Measurements from ENCODE around the gene PROM2.
"Not testable (repeated sequence)": the region's sequence is repeated elsewhere in the genome, so short reads cannot be mapped to it uniquely, and the experiment has no call there.

PROM2 gene

GRCh38 chr2:95242084-95242483, 32.2 kb upstream of the PROM2 start:
- H3K9me3 ChIP-seq (ENCODE audit: control insufficient read depth in 1 of 2, low read length in 2 of 2) = peaks cover 12 to 19% of the 10 kb centered on the region in 2 donors

GRCh38 chr2:95258271-95258670, 16.0 kb upstream of the PROM2 start:
- H3K4me1 ChIP-seq (ENCODE audit: control insufficient read depth in 1 of 2, insufficient read depth in 2 of 2, low read length in 2 of 2) = no peaks in the 10 kb centered on the region
- no peaks in the 10 kb centered on the region for H3K36me3 ChIP-seq (ENCODE audit: control insufficient read depth in 1 of 2, insufficient read depth in 2 of 2, low read length in 2 of 2)
- peaks cover 0 to 2% of the 10 kb centered on the region in 2 donors for H3K9me3 ChIP-seq (ENCODE audit: control insufficient read depth in 1 of 2, low read length in 2 of 2)
- no peak overlapping the region for H3K4me3 ChIP-seq (ENCODE audit: low read depth in 1 of 2, low read length in 2 of 2)
- no peak overlapping the region for H3K27ac ChIP-seq (ENCODE audit: low read depth, low read length)
- no peak overlapping the region for H3K9ac ChIP-seq (ENCODE audit: low read depth in 1 of 2, low read length in 2 of 2)
- H3K27me3 ChIP-seq (ENCODE audit: control insufficient read depth in 1 of 2, insufficient read depth in 2 of 2, low read length in 2 of 2) = no peaks in the 10 kb centered on the region

More at GRCh38 chr2:95242084-95242483, 32.2 kb upstream of the PROM2 start:
- not testable (repeated sequence) for H3K27me3 ChIP-seq (ENCODE audit: control insufficient read depth in 1 of 2, insufficient read depth in 2 of 2, low read length in 2 of 2); H3K4me3 ChIP-seq (ENCODE audit: low read depth in 1 of 2, low read length in 2 of 2); H3K4me1 ChIP-seq (ENCODE audit: control insufficient read depth in 1 of 2, insufficient read depth in 2 of 2, low read length in 2 of 2); H3K9ac ChIP-seq (ENCODE audit: low read depth in 1 of 2, low read length in 2 of 2); H3K36me3 ChIP-seq (ENCODE audit: control insufficient read depth in 1 of 2, insufficient read depth in 2 of 2, low read length in 2 of 2); H3K27ac ChIP-seq (ENCODE audit: low read depth, low read length)

GRCh38 chr2:95260028-95261023, 13.9 kb upstream of the PROM2 start:
- Histone ChIP-seq H3K36me3 (ENCODE audit: control insufficient read depth in 1 of 2, insufficient read depth in 2 of 2, low read length in 2 of 2) (no peaks in the 10 kb centered on the region), H3K9ac (ENCODE audit: low read depth in 1 of 2, low read length in 2 of 2) (no peak overlapping the region), H3K9me3 (ENCODE audit: control insufficient read depth in 1 of 2, low read length in 2 of 2) (peaks cover 0 to 2% of the 10 kb centered on the region in 2 donors), H3K27ac (ENCODE audit: low read depth, low read length) (no peak overlapping the region), H3K4me3 (ENCODE audit: low read depth in 1 of 2, low read length in 2 of 2) (no peak overlapping the region), H3K4me1 (ENCODE audit: control insufficient read depth in 1 of 2, insufficient read depth in 2 of 2, low read length in 2 of 2) (no peaks in the 10 kb centered on the region), H3K27me3 (ENCODE audit: control insufficient read depth in 1 of 2, insufficient read depth in 2 of 2, low read length in 2 of 2) (no peaks in the 10 kb centered on the region)

- Histone ChIP-seq H3K4me3 (ENCODE audit: low read depth in 1 of 2, low read length in 2 of 2) (no peak overlapping the region), H3K27ac (ENCODE audit: low read depth, low read length) (no peak overlapping the region)
These were observed 12.6 kb upstream of the PROM2 start for GRCh38 chr2:95261602-95262001.

GRCh38 chr2:95262896-95263542, 11.2 kb upstream of the PROM2 start:
- Histone ChIP-seq H3K4me3 (ENCODE audit: low read depth in 1 of 2, low read length in 2 of 2) (no peak overlapping the region), H3K4me1 (ENCODE audit: control insufficient read depth in 1 of 2, insufficient read depth in 2 of 2, low read length in 2 of 2) (no peaks in the 10 kb centered on the region), H3K27ac (ENCODE audit: low read depth, low read length) (no peak overlapping the region), H3K27me3 (ENCODE audit: control insufficient read depth in 1 of 2, insufficient read depth in 2 of 2, low read length in 2 of 2) (no peaks in the 10 kb centered on the region), H3K9ac (ENCODE audit: low read depth in 1 of 2, low read length in 2 of 2) (no peak overlapping the region), H3K36me3 (ENCODE audit: control insufficient read depth in 1 of 2, insufficient read depth in 2 of 2, low read length in 2 of 2) (no peaks in the 10 kb centered on the region), H3K9me3 (ENCODE audit: control insufficient read depth in 1 of 2, low read length in 2 of 2) (peaks cover 0 to 2% of the 10 kb centered on the region in 2 donors)

More at GRCh38 chr2:95261602-95262001, 12.6 kb upstream of the PROM2 start:
- H3K9ac ChIP-seq (ENCODE audit: low read depth in 1 of 2, low read length in 2 of 2) = no peak overlapping the region
- peaks cover 0 to 2% of the 10 kb centered on the region in 2 donors for H3K9me3 ChIP-seq (ENCODE audit: control insufficient read depth in 1 of 2, low read length in 2 of 2)
- no peaks in the 10 kb centered on the region for H3K36me3 ChIP-seq (ENCODE audit: control insufficient read depth in 1 of 2, insufficient read depth in 2 of 2, low read length in 2 of 2)
- H3K4me1 ChIP-seq (ENCODE audit: control insufficient read depth in 1 of 2, insufficient read depth in 2 of 2, low read length in 2 of 2) = no peaks in the 10 kb centered on the region
- H3K27me3 ChIP-seq (ENCODE audit: control insufficient read depth in 1 of 2, insufficient read depth in 2 of 2, low read length in 2 of 2) = no peaks in the 10 kb centered on the region

- H3K4me3 ChIP-seq (ENCODE audit: low read depth in 1 of 2, low read length in 2 of 2) = no peak overlapping the region
- H3K27ac ChIP-seq (ENCODE audit: low read depth, low read length) = no peak overlapping the region
- H3K27me3 ChIP-seq (ENCODE audit: control insufficient read depth in 1 of 2, insufficient read depth in 2 of 2, low read length in 2 of 2) = no peaks in the 10 kb centered on the region
- H3K36me3 ChIP-seq (ENCODE audit: control insufficient read depth in 1 of 2, insufficient read depth in 2 of 2, low read length in 2 of 2) = no peaks in the 10 kb centered on the region
- H3K4me1 ChIP-seq (ENCODE audit: control insufficient read depth in 1 of 2, insufficient read depth in 2 of 2, low read length in 2 of 2) = no peaks in the 10 kb centered on the region
- no peaks in the 10 kb centered on the region for H3K9me3 ChIP-seq (ENCODE audit: control insufficient read depth in 1 of 2, low read length in 2 of 2)
- H3K9ac ChIP-seq (ENCODE audit: low read depth in 1 of 2, low read length in 2 of 2) = no peak overlapping the region
These were observed 9.6 kb upstream of the PROM2 start for GRCh38 chr2:95264624-95265023.

GRCh38 chr2:95265182-95265581, 9.1 kb upstream of the PROM2 start:
- Histone ChIP-seq H3K9me3 (ENCODE audit: control insufficient read depth in 1 of 2, low read length in 2 of 2) (no peaks in the 10 kb centered on the region), H3K27ac (ENCODE audit: low read depth, low read length) (no peak overlapping the region), H3K27me3 (ENCODE audit: control insufficient read depth in 1 of 2, insufficient read depth in 2 of 2, low read length in 2 of 2) (no peaks in the 10 kb centered on the region), H3K9ac (ENCODE audit: low read depth in 1 of 2, low read length in 2 of 2) (no peak overlapping the region), H3K4me1 (ENCODE audit: control insufficient read depth in 1 of 2, insufficient read depth in 2 of 2, low read length in 2 of 2) (no peaks in the 10 kb centered on the region), H3K36me3 (ENCODE audit: control insufficient read depth in 1 of 2, insufficient read depth in 2 of 2, low read length in 2 of 2) (no peaks in the 10 kb centered on the region), H3K4me3 (ENCODE audit: low read depth in 1 of 2, low read length in 2 of 2) (no peak overlapping the region)

- H3K9ac ChIP-seq (ENCODE audit: low read depth in 1 of 2, low read length in 2 of 2) = no peak overlapping the region
- no peak overlapping the region for H3K4me3 ChIP-seq (ENCODE audit: low read depth in 1 of 2, low read length in 2 of 2)
- no peaks in the 10 kb centered on the region for H3K4me1 ChIP-seq (ENCODE audit: control insufficient read depth in 1 of 2, insufficient read depth in 2 of 2, low read length in 2 of 2)
- H3K9me3 ChIP-seq (ENCODE audit: control insufficient read depth in 1 of 2, low read length in 2 of 2) = no peaks in the 10 kb centered on the region
- H3K27me3 ChIP-seq (ENCODE audit: control insufficient read depth in 1 of 2, insufficient read depth in 2 of 2, low read length in 2 of 2) = no peaks in the 10 kb centered on the region
- H3K27ac ChIP-seq (ENCODE audit: low read depth, low read length) = no peak overlapping the region
- no peaks in the 10 kb centered on the region for H3K36me3 ChIP-seq (ENCODE audit: control insufficient read depth in 1 of 2, insufficient read depth in 2 of 2, low read length in 2 of 2)
These were observed 7.3 kb upstream of the PROM2 start for GRCh38 chr2:95266781-95267430.

GRCh38 chr2:95267458-95268210, 6.6 kb upstream of the PROM2 start:
- Histone ChIP-seq H3K4me3 (ENCODE audit: low read depth in 1 of 2, low read length in 2 of 2) (no peak overlapping the region), H3K27ac (ENCODE audit: low read depth, low read length) (no peak overlapping the region), H3K36me3 (ENCODE audit: control insufficient read depth in 1 of 2, insufficient read depth in 2 of 2, low read length in 2 of 2) (no peaks in the 10 kb centered on the region), H3K4me1 (ENCODE audit: control insufficient read depth in 1 of 2, insufficient read depth in 2 of 2, low read length in 2 of 2) (no peaks in the 10 kb centered on the region), H3K9ac (ENCODE audit: low read depth in 1 of 2, low read length in 2 of 2) (no peak overlapping the region), H3K9me3 (ENCODE audit: control insufficient read depth in 1 of 2, low read length in 2 of 2) (no peaks in the 10 kb centered on the region), H3K27me3 (ENCODE audit: control insufficient read depth in 1 of 2, insufficient read depth in 2 of 2, low read length in 2 of 2) (no peaks in the 10 kb centered on the region)
